T-helper 2 cell treated with Interferon-gamma antibody and Interleukin-4, amounts not matched to agents 5 μg/mL and 100 μg/mL, for 36 hours (primary cell): ENCODE data around the gene ADSL.

Experiments used
- DNase-seq: peaks from one replicate; pipeline ENCODE4 v3.0.0; 2021; ENCODE audit warnings: low spot score
- H3K27ac Mint-ChIP-seq: one replicate; pipeline ENCODE4 v1.8.0; 2021; ENCODE audit warnings: mild to moderate bottlenecking, mixed read lengths
- H3K27me3 Mint-ChIP-seq: one replicate; pipeline ENCODE4 v1.8.0; 2021; ENCODE audit warnings: low read depth, mixed read lengths
- H3K36me3 Mint-ChIP-seq: one replicate; pipeline ENCODE4 v1.8.0; 2021; ENCODE audit warnings: low read depth, mixed read lengths
- H3K4me1 Mint-ChIP-seq: one replicate; pipeline ENCODE4 v1.8.0; 2021; ENCODE audit warnings: low read depth, mixed read lengths
- H3K4me3 Mint-ChIP-seq: one replicate; pipeline ENCODE4 v1.8.0; 2022; ENCODE audit warnings: mild to moderate bottlenecking, moderate library complexity, mixed read lengths
- H3K9me3 Mint-ChIP-seq: one replicate; pipeline ENCODE4 v1.8.0; 2021; ENCODE audit warnings: mixed read lengths

ADSL gene

DNA sequence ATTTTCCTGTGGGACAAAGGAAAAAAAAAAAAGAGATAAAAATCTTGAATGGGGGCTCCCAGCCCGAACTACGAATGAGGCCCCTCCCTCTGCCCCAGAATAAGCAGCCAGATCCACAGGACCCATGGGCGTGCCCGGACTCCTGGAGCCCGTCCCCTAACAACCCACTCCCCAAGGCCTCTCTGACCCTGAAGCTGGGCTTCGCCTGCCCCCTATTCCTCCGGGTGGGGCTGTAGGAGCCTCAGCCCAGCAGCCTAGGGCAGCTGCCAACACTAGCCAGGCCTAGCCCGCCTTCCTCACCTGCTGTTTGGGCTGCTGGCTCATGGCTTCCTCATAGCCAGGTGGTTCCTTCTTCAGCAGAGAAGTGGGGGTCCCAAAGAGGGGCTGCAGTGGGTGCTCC is 70.7 kb downstream of the ADSL start:
- Mint-ChIP-seq H3K36me3 (peaks cover 47% of the 10 kb centered on the region), H3K9me3 (no peaks in the 10 kb centered on the region), H3K27me3 (no peaks in the 10 kb centered on the region), H3K4me3 (no peak overlapping the region), H3K4me1 (peaks cover 18% of the 10 kb centered on the region), H3K27ac (peak overlapping the region; percentile 79)
- no peak for DNase-seq

DNA sequence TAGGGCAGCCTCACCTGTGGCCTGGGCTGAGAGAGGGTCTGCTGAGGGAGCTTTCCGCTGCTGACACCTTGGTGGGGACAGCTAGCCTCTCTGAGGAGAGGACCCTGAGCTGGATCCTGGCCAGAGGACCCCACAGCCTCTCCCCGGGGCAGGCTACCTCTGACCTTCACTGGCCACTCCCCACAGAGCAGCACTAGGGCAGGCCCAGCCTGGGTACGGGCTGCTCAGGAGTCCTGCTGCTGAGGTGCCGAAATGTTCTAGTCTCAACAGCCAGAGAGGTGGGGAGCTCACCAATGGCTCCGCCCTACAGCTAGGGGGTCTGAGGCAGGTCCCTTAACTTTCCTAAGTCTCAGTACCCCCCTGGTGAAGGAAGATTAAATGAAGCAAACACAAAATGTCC is 71.6 kb downstream of the ADSL start:
- no peak overlapping the region for H3K27ac Mint-ChIP-seq
- no peaks in the 10 kb centered on the region for H3K9me3 Mint-ChIP-seq
- H3K4me3 Mint-ChIP-seq = no peak overlapping the region
- no peak for DNase-seq
- peaks cover 51% of the 10 kb centered on the region for H3K36me3 Mint-ChIP-seq
- H3K27me3 Mint-ChIP-seq = no peaks in the 10 kb centered on the region
- peaks cover 18% of the 10 kb centered on the region for H3K4me1 Mint-ChIP-seq

- Mint-ChIP-seq H3K36me3 (peaks cover 56% of the 10 kb centered on the region), H3K4me3 (no peak overlapping the region), H3K27ac (no peak overlapping the region), H3K27me3 (no peaks in the 10 kb centered on the region), H3K4me1 (peaks cover 21% of the 10 kb centered on the region), H3K9me3 (no peaks in the 10 kb centered on the region)
- no peak for DNase-seq
Observed at GRCh38 chr22:40418366-40419201, 72.3 kb downstream of the ADSL start.

GRCh38 chr22:40419718-40420117 is 73.4 kb downstream of the ADSL start:
- Mint-ChIP-seq H3K4me1 (peaks cover 21% of the 10 kb centered on the region), H3K9me3 (no peaks in the 10 kb centered on the region), H3K36me3 (peaks cover 53% of the 10 kb centered on the region), H3K4me3 (no peak overlapping the region), H3K27ac (no peak overlapping the region), H3K27me3 (no peaks in the 10 kb centered on the region)
- no peak for DNase-seq

DNA sequence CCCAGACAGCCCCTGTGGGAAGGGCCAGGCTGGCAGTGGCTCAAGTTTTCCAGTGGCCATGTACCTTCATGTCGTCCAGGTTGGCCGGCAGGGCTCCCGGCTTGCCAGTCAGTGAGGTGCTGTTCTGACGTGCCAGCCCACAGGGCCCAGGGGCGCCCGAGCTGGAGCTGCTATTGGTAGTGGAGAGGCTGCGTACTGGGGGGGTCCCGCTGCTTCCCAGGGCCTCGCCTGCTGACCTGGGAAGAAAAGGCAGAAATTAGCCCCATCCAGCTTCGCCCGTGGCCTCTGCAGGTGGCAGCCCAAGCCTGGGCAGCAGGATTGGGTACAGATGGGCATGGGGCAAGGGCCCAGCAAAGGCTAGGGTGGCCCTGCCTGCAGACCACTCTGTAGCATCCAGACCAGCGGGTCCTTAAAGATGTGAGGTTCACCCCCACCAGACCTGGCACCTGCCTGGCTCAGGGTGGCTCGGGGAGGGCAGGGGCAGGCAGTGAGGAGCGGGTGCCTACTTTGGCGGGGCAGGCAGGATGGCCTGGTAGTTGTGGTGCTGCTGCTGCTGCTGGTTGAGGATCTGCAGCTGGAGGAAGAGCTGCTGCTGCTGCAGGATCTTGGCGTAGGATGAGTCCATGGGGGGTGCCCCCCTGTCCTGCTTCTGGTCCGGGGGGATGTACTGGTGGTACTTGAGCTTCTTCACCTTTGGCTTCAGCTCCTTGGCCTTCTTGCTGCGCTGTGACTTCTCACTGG is 74.2 kb downstream of the ADSL start:
- DNase-seq = no peak
- H3K27ac Mint-ChIP-seq = no peak overlapping the region
- peaks cover 53% of the 10 kb centered on the region for H3K36me3 Mint-ChIP-seq
- no peaks in the 10 kb centered on the region for H3K9me3 Mint-ChIP-seq
- no peaks in the 10 kb centered on the region for H3K27me3 Mint-ChIP-seq
- no peak overlapping the region for H3K4me3 Mint-ChIP-seq
- peaks cover 18% of the 10 kb centered on the region for H3K4me1 Mint-ChIP-seq

- Mint-ChIP-seq H3K36me3 (peaks cover 48% of the 10 kb centered on the region), H3K27me3 (no peaks in the 10 kb centered on the region), H3K9me3 (no peaks in the 10 kb centered on the region), H3K4me1 (peaks cover 13% of the 10 kb centered on the region), H3K27ac (no peak overlapping the region), H3K4me3 (no peak overlapping the region)
- no peak for DNase-seq
Observed at GRCh38 chr22:40421082-40421350, 74.7 kb downstream of the ADSL start.

DNA sequence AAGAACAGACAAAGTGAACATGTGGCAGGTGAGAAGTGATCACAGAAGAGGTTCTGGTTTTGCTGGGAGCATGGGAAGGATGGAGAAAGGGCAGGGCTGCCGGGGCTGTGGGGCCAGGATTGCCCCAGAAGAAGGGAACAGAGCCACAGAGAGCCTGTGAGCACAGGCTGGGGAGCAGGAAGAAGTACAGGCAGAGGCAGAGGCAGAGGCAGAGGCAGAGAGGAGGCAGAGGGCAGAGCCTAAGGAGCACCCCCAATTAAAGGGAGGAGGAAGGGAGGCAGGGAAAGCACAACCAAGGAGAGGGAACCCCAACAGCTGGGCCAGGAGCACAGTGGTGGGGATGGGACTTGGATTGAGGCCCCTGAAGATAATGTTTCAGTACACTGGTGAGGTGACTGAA is 75.6 kb downstream of the ADSL start:
- no peaks in the 10 kb centered on the region for H3K9me3 Mint-ChIP-seq
- peaks cover 5% of the 10 kb centered on the region for H3K4me1 Mint-ChIP-seq
- peaks cover 48% of the 10 kb centered on the region for H3K36me3 Mint-ChIP-seq
- H3K27me3 Mint-ChIP-seq = no peaks in the 10 kb centered on the region
- no peak overlapping the region for H3K4me3 Mint-ChIP-seq
- peak overlapping the region; percentile 45 for H3K27ac Mint-ChIP-seq
- no peak for DNase-seq

GRCh38 chr22:40422558-40423309 is 76.4 kb downstream of the ADSL start:
- Mint-ChIP-seq H3K27ac (peak overlapping the region; percentile 67), H3K4me1 (peaks cover 5% of the 10 kb centered on the region), H3K27me3 (no peaks in the 10 kb centered on the region), H3K9me3 (no peaks in the 10 kb centered on the region), H3K36me3 (peaks cover 51% of the 10 kb centered on the region), H3K4me3 (no peak overlapping the region)
- DNase-seq = no peak

GRCh38 chr22:40423310-40423688 is 77.0 kb downstream of the ADSL start:
- Mint-ChIP-seq H3K4me1 (peaks cover 5% of the 10 kb centered on the region), H3K27ac (peak overlapping the region; percentile 67)

GRCh38 chr22:40423882-40424640 is 77.8 kb downstream of the ADSL start:
- H3K9me3 Mint-ChIP-seq = no peaks in the 10 kb centered on the region
- no peak overlapping the region for H3K27ac Mint-ChIP-seq
- H3K27me3 Mint-ChIP-seq = no peaks in the 10 kb centered on the region
- H3K36me3 Mint-ChIP-seq = peaks cover 61% of the 10 kb centered on the region
- peaks cover 5% of the 10 kb centered on the region for H3K4me1 Mint-ChIP-seq
- DNase-seq = no peak
- no peak overlapping the region for H3K4me3 Mint-ChIP-seq

More at GRCh38 chr22:40423310-40423688, 77.0 kb downstream of the ADSL start:
- peaks cover 53% of the 10 kb centered on the region for H3K36me3 Mint-ChIP-seq
- H3K4me3 Mint-ChIP-seq = no peak overlapping the region
- DNase-seq = no peak
- no peaks in the 10 kb centered on the region for H3K9me3 Mint-ChIP-seq
- H3K27me3 Mint-ChIP-seq = no peaks in the 10 kb centered on the region

DNA sequence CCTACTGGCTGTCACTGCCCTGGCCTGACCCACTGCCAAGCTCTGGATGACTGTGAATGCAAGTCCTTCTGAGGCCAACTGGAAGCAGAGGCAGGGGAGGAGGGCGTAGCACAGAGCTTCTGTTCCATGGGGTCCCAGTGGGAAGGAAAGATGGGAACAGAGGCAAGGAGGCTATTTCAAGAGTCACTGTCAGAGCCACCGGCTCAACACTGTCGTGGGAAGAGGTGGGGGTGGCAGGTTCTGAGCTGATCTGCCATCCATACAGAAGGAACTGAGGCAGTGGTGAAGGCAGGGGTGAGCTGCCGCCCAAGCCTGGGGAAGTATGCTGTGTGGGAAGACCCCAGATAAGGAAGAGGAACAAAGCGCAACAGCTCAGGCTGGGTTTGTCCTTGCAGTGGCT is 78.8 kb downstream of the ADSL start:
- DNase-seq = no peak
- Mint-ChIP-seq H3K27ac (peak overlapping the region; percentile 37), H3K4me3 (no peak overlapping the region), H3K27me3 (no peaks in the 10 kb centered on the region), H3K4me1 (peaks cover 5% of the 10 kb centered on the region), H3K9me3 (no peaks in the 10 kb centered on the region), H3K36me3 (peaks cover 64% of the 10 kb centered on the region)

DNA sequence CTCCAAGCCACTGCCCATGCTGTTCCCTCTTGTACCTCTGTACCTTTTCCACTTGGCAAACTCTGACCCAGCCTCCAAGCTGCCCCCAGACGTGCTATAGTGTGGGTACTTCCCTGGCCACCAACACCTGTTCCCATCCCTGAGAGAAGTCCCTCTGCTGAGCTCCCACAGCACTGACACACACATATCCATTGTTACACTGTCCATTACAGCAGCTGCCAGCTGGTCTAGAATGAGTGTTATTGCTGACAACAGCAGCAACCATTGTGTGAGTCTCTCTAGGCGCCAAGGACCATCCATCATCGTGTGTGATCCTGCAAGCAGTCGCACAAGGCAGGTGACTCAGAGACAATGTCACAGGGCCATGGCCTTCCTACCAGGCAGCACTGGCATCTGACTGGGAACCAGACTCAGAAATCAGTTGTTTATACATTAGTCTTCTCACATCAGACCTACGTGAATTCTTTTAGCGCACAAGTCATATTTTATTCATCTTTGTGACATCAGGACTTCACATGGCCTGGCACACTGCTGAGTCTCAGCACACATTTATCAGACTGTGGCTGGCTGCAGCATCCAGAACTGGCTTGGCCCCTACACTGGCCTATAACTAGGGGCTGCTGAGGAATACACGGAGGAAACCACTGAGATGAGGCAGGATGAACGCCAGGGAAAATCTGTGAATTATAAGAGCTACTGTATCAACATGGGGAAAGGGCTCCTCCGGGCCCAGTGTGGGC is 80.5 kb downstream of the ADSL start:
- Mint-ChIP-seq H3K4me3 (no peak overlapping the region), H3K4me1 (peaks cover 5% of the 10 kb centered on the region), H3K9me3 (no peaks in the 10 kb centered on the region), H3K36me3 (peaks cover 69% of the 10 kb centered on the region), H3K27ac (peak overlapping the region; percentile 58), H3K27me3 (no peaks in the 10 kb centered on the region)
- no peak for DNase-seq

GRCh38 chr22:40428796-40429195 is 82.5 kb downstream of the ADSL start:
- H3K4me3 Mint-ChIP-seq = no peak overlapping the region
- H3K4me1 Mint-ChIP-seq = no peaks in the 10 kb centered on the region
- H3K27ac Mint-ChIP-seq = peak overlapping the region; percentile 7
- peaks cover 57% of the 10 kb centered on the region for H3K36me3 Mint-ChIP-seq
- no peak for DNase-seq
- H3K9me3 Mint-ChIP-seq = no peaks in the 10 kb centered on the region
- H3K27me3 Mint-ChIP-seq = no peaks in the 10 kb centered on the region
